ENCODE measurements around the gene PGF.

- TF ChIP-seq SMAD9 (CRISPR knock-in tag; IDR thresholded peaks at IDR 0.05) (no peak), ZNF207 (IDR thresholded peaks at IDR 0.05; ENCODE audit: borderline replicate concordance) (no peak), SMAD1 (CRISPR knock-in tag; IDR thresholded peaks at IDR 0.05; ENCODE audit: borderline replicate concordance, low read depth) (no peak), U2AF2 (IDR thresholded peaks at IDR 0.05; ENCODE audit: low read depth, low read length) (no peak), PLRG1 (conservative IDR thresholded peaks at IDR 0.05) (no peak)
These were observed 43.3 kb downstream of the PGF start for GRCh38 chr14:74912111-74912510.
